ENCODE measurements around the gene BEND6.

GRCh38 chr6:57024775-57025174 lies 69.9 kb downstream of the BEND6 start:
- TF ChIP-seq CTCF (IDR thresholded peaks at IDR 0.05) = no peak
- no peak for TF ChIP-seq POLR2A (IDR thresholded peaks at IDR 0.05)
